SH-SY5Y (cell line): ENCODE results near the gene XRCC1.

ENCODE experiments used
- GATA2 ChIP-seq: IDR thresholded peaks from 2 replicates; pipeline ENCODE4 v1.6.1; 2011; ENCODE audit warnings: mild to moderate bottlenecking, low read depth, low read length
- GATA3 ChIP-seq: IDR thresholded peaks from 2 replicates; pipeline ENCODE4 v1.6.1; 2011; ENCODE audit warnings: low read depth, mild to moderate bottlenecking, low read length, moderate library complexity

DNA sequence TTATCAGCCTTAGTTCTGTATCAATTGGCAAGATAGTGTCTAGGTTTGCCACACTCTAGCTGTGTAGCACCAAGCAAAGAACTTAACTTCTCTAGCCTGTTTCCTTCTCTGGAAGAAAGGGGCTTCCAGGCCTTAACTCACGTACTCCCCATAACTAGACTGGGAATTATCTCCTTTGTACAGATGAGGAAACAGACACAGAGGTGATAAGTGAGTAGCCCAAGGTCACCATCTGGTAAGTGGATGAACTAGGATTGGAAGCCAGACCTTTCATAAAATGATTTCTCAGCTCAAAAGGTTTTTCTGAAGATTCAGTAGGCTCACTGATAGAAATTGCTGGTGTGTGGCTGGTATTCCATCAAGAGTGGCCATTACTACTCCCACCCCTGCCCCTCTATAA is 41.0 kb upstream of the XRCC1 start:
- no peak for TF ChIP-seq GATA2
- TF ChIP-seq GATA3: no peak
